Activated CD4-positive, alpha-beta T cell treated with anti-CD3 and anti-CD28 coated beads for 24 hours (primary cell): ENCODE measurements around the gene PLA2G2E.
"Not testable (repeated sequence)": the region's sequence is repeated elsewhere in the genome, so short reads cannot be mapped to it uniquely, and the experiment has no call there.

Experiments used
- DNase-seq, 2 donors: peaks; one replicate each; pipeline ENCODE4 v3.0.0-alpha.2; 2020; ENCODE audit warnings: low read depth in 2 of 2

The PLA2G2E gene

GRCh38 chr1:19932866-19933265 lies 9.4 kb upstream of the PLA2G2E start:
- DNase-seq, result no peak

- not testable (repeated sequence) for DNase-seq
Measured at GRCh38 chr1:19927130-19927421, 3.7 kb upstream of the PLA2G2E start.

DNA sequence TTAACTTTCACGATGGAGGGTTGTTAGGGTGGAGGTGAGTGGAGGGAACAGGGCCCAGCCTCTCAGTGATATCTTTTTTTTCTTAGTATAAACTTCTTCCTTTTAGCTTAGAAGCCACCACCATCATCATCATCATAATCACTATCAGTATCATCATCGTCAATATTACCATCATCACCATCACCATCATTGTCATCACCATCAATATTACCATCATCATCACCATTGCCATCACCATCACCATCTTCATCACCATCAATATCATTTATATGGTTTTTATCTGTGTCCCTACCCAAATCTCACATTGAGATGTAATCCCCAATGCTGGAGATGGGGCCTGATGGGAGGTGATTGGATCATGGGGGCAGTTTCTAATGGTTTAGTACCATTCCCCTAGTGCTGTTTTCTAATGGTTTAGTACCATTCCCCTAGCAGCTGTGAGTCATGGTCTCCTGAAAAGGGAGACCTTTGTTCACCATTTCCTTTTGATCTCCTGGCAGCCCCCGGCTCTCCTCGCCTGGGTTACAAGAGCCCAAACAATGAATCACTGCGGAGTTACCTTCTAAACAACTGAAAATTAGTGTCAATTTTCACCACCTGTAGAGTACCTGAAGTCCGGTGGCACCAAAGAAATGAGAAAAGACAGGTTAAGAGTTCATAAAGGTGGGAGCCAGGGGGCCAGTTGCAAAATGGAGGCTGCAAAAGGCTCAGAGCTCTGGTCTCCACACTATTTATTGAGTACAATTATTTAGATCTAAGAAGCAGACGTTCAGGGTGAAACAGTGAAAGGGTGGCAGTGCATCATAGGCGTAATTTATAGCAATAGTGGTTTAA lies 3.1 kb upstream of the PLA2G2E start:
- DNase-seq, result no peak

DNA sequence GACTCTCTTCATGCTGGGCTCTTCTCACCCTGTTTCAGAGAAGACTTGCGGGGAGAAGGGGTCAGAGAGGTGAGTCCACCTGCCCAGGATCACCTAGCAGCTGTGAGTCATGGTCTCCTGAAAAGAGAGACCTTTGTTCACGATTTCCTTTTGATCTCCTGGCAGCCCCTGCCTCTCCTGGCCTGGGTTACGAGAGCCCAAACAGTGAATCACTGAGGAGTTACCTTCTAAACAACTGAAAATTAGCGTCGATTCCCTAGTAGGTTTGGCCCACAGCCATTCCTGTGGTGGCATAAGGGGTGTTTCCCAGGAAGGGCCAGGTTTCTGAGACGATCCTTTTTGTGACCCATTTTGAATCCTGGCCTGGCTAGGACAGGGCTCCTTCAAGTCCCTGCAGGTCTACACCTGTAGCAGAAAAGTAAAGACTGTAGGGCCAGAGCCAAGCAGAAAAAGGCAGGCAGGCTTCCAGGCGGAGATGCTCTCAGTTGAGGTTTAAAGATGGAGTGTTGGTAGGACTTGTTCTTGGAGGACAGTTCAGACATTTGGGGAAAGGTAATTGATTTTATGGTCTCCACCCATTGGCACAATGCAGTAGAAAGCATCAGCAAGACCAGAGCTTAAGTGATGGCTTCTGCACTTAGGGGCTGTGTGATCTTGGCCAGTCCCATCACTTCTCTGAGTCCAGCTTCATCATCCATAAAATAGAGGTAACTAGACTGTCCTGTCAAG lies 2.1 kb upstream of the PLA2G2E start:
- no peak for DNase-seq

- no peak for DNase-seq
Measured at GRCh38 chr1:19923953-19924346, 533 bp upstream of the PLA2G2E start.

DNA sequence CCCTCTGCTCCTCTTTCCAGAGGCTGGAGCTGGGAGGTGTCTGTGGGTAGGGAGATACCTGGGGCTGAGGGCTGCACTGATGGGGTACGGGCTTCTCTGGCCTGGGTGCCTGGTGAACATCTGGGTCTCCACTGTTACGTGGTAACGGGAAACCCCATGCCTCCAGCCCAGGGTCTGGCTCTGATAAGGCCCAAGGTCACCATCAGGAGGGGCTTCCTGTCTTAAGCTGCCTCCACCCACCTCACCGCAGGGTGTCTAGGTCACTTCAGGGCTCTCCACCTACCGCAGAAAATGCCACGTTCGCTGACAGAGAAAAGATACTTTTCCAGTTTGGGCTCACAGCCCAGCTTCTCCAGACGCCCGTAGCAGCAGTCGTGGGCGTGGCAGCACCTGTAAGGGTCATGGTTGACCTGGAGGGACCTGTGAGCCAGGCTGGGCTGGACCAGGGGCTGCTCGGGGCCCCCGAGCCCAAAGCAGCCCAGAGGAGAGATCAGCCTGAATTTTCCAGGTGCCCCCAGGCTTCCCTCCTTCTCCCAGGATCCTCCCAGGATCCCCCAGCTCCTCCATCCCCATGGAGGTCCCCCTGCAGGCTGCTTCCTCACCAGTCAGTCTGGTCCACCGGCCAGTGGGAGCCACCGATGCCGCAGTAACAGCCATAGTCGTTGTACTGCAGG lies 1.3 kb downstream of the PLA2G2E start:
- DNase-seq, result no peak

GRCh38 chr1:19921310-19921709 lies 2.1 kb downstream of the PLA2G2E start:
- DNase-seq, result no peak

DNA sequence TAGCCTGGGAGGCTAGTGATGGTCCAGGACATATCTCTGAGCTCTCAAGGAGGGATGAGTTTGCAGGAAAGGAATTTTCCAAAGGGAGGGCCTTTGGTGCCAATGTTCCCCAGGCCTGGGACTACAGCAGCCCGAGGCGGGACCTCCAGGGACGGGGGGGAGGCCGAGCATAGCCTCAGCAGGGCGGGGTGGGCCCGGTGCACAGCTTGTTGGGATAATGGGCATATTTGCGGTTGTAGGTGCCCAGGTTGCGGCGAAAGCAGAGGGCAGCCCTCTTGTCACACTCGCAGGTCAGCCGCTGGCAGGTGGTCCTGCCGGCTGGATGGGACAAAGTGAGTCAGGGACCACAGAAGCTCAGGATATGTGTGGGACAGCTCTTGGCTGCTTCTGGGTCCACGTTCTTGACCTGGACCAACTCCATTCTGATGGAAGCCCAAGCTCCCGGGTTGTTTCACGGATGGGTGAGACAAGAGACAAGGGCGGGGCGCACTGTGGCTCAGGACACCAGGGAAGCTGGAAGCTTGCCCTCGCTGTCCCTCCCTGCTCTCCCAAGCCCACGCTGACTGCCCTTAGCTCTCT lies 3.2 kb downstream of the PLA2G2E start:
- no peak for DNase-seq

DNA sequence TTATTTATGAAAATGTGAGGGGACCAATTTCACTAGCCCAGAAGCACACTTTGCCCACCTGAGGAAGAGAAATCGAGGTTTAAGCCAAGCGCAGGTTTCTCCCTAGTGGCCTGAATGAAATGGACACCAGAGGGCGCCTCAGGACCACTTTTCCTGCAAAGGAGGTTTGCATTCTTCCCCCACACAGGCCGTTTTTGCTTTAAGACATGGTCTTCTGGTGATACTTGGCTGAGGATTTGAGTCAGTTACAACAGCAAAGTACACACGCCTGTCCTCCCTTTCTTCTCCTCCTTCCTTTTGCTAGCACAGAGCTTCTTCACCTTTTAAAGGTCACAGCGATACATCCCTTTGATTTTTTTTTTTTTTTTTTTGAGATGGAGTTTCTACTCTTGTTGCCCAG lies 5.4 kb downstream of the PLA2G2E start:
- peak; percentile 79 to 81 for DNase-seq

DNA sequence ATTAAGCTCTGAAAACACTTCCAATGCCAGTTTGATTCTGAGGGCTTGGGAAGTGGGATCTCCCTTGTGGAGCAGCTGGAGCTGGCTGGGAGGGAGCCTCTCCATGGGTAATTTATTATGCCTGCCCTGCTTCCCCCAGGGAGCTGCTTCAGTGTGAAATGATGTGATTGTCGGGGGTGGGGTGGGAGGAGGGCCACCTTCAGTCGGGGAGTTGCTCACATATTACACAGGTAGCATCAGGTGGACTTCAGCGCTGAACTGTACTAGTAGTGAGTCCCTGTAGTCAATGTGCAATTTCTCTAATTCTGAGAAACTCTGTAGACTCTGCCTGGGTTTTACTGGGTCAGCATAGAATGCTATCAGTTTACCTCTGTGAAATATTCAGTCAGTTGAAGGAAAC lies 12.8 kb downstream of the PLA2G2E start:
- no peak for DNase-seq

- no peak for DNase-seq
Measured at GRCh38 chr1:19909971-19910370, 13.4 kb downstream of the PLA2G2E start.

DNA sequence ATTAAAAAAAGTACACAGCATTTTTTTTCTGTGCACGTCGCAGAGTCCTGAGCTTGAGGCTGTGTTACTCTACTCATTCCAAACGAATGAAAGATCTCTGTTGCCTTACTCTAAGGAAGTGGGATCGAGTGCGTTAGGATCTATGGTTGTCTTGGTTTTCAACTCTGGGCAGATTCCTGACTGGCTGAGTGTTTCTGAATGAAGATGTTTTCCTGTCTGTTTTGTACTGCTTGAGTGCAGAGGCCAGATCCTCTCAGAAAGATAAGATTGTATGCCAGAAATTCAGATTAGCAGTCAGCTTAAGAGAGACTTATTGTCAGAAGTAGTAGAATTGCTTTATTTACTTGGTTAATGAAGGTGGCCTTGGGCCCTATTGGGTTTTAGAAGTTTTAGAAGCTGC lies 14.0 kb downstream of the PLA2G2E start:
- DNase-seq, result no peak

DNA sequence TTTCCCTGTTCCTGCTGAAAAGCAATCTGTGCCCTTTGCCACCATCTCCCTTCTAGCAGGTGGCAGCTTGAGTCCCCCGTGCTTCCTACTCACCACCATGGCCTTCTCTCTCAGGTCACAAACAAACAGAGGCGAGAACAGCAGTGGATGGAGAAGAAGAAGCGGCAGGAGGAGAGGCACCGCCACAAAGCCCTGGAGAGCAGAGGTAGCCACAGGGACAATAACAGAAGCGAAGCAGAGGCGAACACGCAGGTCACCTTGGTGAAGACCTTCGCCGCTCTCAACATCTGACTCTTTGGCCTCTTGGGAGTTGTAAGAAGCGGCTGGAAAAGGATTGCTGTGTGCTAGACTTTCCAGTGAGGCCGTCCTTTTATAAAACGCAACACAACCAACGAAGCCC lies 16.0 kb downstream of the PLA2G2E start:
- DNase-seq, result no peak

DNA sequence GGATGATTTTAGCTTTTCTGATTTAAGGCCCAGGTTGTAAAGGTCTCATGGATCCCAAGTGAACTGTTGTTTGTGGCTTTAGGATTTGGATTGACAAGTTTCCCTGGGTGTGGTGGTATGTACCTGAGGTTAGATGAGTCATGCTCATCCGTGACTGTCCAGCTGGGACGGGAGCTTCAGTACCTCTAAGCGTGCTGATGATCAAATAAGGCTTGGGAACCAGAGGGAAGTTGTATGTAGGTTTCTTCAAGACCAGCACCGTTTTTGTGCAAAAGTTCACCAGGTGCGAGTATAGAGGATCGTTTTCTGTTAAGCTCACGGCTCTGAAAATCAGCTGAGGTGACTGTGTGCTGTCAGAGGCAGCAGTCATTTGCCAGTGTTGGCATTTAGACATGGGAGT lies 19.8 kb downstream of the PLA2G2E start:
- no peak for DNase-seq

GRCh38 chr1:19901653-19902052 lies 21.8 kb downstream of the PLA2G2E start:
- DNase-seq, result no peak

GRCh38 chr1:19894218-19894617 lies 29.2 kb downstream of the PLA2G2E start:
- no peak for DNase-seq

GRCh38 chr1:19893687-19894086 lies 29.7 kb downstream of the PLA2G2E start:
- no peak for DNase-seq

- no peak for DNase-seq
Measured at GRCh38 chr1:19892628-19893168, 30.7 kb downstream of the PLA2G2E start.

DNA sequence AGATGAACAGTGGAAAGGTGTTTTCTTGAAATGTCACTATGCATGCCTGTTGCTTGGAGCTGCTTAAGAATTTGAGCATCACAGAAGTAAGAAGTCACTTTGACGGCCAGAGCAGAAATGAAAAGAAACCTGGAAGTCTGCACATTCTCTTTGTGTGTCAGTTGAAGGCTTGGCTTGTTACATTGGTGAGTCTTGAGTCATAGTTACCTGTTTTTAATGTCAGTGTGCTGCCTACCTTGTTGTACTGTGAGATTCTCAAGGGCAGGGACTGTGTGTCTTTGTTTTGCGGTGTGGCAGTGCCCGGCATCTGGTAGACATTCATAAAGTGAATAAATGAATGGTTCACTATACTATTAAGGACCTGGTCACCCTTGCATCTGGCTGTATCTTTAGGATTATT lies 31.3 kb downstream of the PLA2G2E start:
- DNase-seq, result no peak

GRCh38 chr1:19889656-19890055 lies 33.8 kb downstream of the PLA2G2E start:
- DNase-seq, result no peak

DNA sequence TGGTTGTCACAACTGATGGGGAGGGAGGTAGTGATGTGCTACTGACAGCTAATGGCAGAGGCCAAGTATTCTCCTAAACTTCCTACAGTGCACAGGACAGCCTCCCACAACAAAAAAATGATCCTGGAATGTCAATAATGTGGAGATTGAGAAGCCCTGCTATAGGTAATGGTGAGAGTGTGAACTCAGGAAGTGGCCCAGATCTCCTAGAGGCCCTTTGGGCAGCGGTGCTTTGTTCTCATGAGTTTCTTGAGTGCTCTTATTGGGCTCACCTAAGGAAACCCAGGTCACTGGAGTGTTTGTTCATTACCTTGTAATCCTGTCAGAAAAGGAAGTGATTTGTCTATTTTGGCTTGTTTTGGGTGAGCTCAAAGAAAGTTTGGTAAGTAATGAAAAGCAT lies 35.3 kb downstream of the PLA2G2E start:
- no peak for DNase-seq

DNA sequence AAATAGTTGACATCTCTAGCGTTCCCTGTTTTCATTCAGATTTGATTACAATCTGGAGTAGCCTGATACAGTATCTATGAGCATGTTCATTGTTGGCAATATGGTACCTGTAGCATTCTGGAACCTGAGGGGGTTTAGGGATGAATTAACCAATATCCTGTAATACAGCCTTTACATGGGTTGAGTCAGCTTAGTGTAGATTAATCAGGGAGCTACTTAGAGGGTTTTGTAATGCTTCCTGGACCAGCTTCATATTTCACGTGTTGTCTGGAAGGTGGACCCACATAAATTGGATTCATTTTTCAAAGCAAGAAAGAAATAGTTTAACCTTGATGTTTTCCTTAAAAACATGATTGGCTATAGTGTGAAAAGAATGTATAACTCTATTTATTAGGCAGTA lies 37.6 kb downstream of the PLA2G2E start:
- DNase-seq, result no peak
